ENCODE measurements around the gene B4GALNT4.
"Not testable (repeated sequence)": the region's sequence is repeated elsewhere in the genome, so short reads cannot be mapped to it uniquely, and the experiment has no call there.

GRCh38 chr11:333616-334263, 35.6 kb upstream of the B4GALNT4 start:
- TF ChIP-seq POLR2A, CTCF (IDR thresholded peaks at IDR 0.05): not testable (repeated sequence)

Data from uterus (tissue), 2 donors.